Muscle of leg (tissue), 11 donors: ENCODE data around the gene PATZ1. TPM values are rescaled to one million over a fixed set of nuclear protein-coding genes. Genes with fewer than 3 reads are reported as not detected.

Source experiments
- DNase-seq: peaks from one replicate; pipeline ENCODE4 v3.0.0; 2013
- H3K27ac ChIP-seq: one replicate; pipeline ENCODE4 v1.5.1; 2013; ENCODE audit warnings: mild to moderate bottlenecking, low read length, control low read depth
- H3K27me3 ChIP-seq: one replicate; pipeline ENCODE4 v1.6.1; 2013; ENCODE audit warnings: low read length; ENCODE audit not compliant: control insufficient read depth, insufficient read depth
- H3K36me3 ChIP-seq: one replicate; pipeline ENCODE4 v1.6.1; 2013; ENCODE audit warnings: low read length; ENCODE audit not compliant: control insufficient read depth, insufficient read depth
- H3K4me1 ChIP-seq: one replicate; pipeline ENCODE4 v1.6.1; 2013; ENCODE audit warnings: low read length; ENCODE audit not compliant: control insufficient read depth, insufficient read depth
- H3K4me3 ChIP-seq: one replicate; pipeline ENCODE4 v1.5.1; 2013; ENCODE audit warnings: low read length, control low read depth
- H3K9me3 ChIP-seq: replicated peaks from 2 replicates; pipeline ENCODE4 v1.6.1; 2013; ENCODE audit warnings: low read depth, low read length; ENCODE audit not compliant: control insufficient read depth
- WGBS: methylation state at CpG from one replicate; pipeline ENCODE4 v1.1.5; 2013; ENCODE audit warnings: missing lambda C conversion rate; ENCODE audit not compliant: insufficient coverage; 5-methylcytosine and 5-hydroxymethylcytosine counted together
- polyA plus RNA-seq, 8 donors: library from polyadenylated mRNA; unstranded; fragments of 120-200 nt; gene quantifications; one replicate each; pipeline versions ENCODE4 v1.2.1 to v1.2.3, GENCODE V29; 2013; ENCODE audit warnings: inconsistent platforms in 1 of 8, low replicate concordance in 1 of 8; ENCODE audit not compliant: insufficient read length in 8 of 8, insufficient read depth in 1 of 8
- total RNA-seq: library from RNA; stranded (reverse); fragments of 120-200 nt; gene quantifications from one replicate; pipeline ENCODE4 v1.2.4, GENCODE V29; 2013

The PATZ1 gene
- total and polyA plus RNA-seq, 9 donors, result 16.5 to 28.5 (median 25.4) TPM

- WGBS, result 89% methylated on average over 56 of the region's 69 CpGs
- Histone ChIP-seq H3K36me3 (peaks cover 48% of the 10 kb centered on the region), H3K27me3 (no peaks in the 10 kb centered on the region), H3K4me1 (no peaks in the 10 kb centered on the region), H3K9me3 (no peaks in the 10 kb centered on the region), H3K27ac (no peak overlapping the region), H3K4me3 (no peak overlapping the region)
- no peak for DNase-seq
These were observed 69.5 kb downstream of the PATZ1 start for GRCh38 chr22:31276426-31277167.

Other genes with a start within 250 kb of the PATZ1 start
- gene SELENOM, start 238.8 kb downstream of the PATZ1 start, total RNA-seq, result 35.1 TPM
- gene SELENOM, start 238.8 kb downstream of the PATZ1 start, polyA plus RNA-seq, result 10 to 100 TPM; 12.1 to 29.0 (median 23.4) TPM
- gene INPP5J, start 223.4 kb downstream of the PATZ1 start, total RNA-seq, result 0.35 TPM
- 1 to 10 TPM in 6 of 8 donors, under 1 TPM in 2; 0.49 to 1.7 (median 1.1) TPM for gene INPP5J, start 223.4 kb downstream of the PATZ1 start, polyA plus RNA-seq
- gene PLA2G3, start 205.8 kb downstream of the PATZ1 start, total RNA-seq, result not detected
- under 1 TPM in 1 of 8 donors, not detected in 7; 0.04 TPM for gene PLA2G3, start 205.8 kb downstream of the PATZ1 start, polyA plus RNA-seq
- gene RNF185, start 186.2 kb downstream of the PATZ1 start, total RNA-seq, result 22.1 TPM
- gene RNF185, start 186.2 kb downstream of the PATZ1 start, polyA plus RNA-seq, result 10 to 100 TPM; 20.3 to 27.8 (median 23.8) TPM
- 20.0 TPM for gene LIMK2, start 134.0 kb downstream of the PATZ1 start, total RNA-seq
- gene LIMK2, start 134.0 kb downstream of the PATZ1 start, polyA plus RNA-seq, result 10 to 100 TPM; 18.8 to 26.7 (median 23.3) TPM
- gene PIK3IP1, start 53.9 kb downstream of the PATZ1 start, total RNA-seq, result 4.3 TPM
- 1 to 10 TPM; 2.7 to 4.8 (median 3.1) TPM for gene PIK3IP1, start 53.9 kb downstream of the PATZ1 start, polyA plus RNA-seq
- gene DRG1, start 53.3 kb upstream of the PATZ1 start, total RNA-seq, result 63.2 TPM
- 10 to 100 TPM; 65.6 to 85.6 (median 69.1) TPM for gene DRG1, start 53.3 kb upstream of the PATZ1 start, polyA plus RNA-seq
- 10.6 TPM for gene EIF4ENIF1, start 143.5 kb upstream of the PATZ1 start, total RNA-seq
- 10 to 100 TPM; 22.8 to 32.8 (median 29.5) TPM for gene EIF4ENIF1, start 143.5 kb upstream of the PATZ1 start, polyA plus RNA-seq
- gene SFI1, start 150.2 kb upstream of the PATZ1 start, total RNA-seq, result 6.3 TPM
- 10 to 100 TPM in 5 of 8 donors, 1 to 10 TPM in 3; 7.0 to 20.1 (median 11.8) TPM for gene SFI1, start 150.2 kb upstream of the PATZ1 start, polyA plus RNA-seq